WERI-Rb-1 (cell line): Measurements from ENCODE around the gene SKI.

Experiments
- DNase-seq: peaks from one replicate; pipeline ENCODE4 v3.0.0-alpha.2; 2020
- H3K27ac ChIP-seq: fragments of 250-450 bp; sonication (Bioruptor Pico); 2 replicates; pipeline ENCODE4 v1.5.1; 2020; ENCODE audit warnings: mild to moderate bottlenecking, moderate library complexity
- H3K27me3 ChIP-seq: fragments of 250-450 bp; sonication (Bioruptor Pico); 2 replicates; pipeline ENCODE4 v1.5.1; 2021; ENCODE audit warnings: mild to moderate bottlenecking, low read depth, moderate library complexity; ENCODE audit not compliant: insufficient read depth, severe bottlenecking
- H3K36me3 ChIP-seq: fragments of 250-450 bp; sonication (Bioruptor Pico); 2 replicates; pipeline ENCODE4 v1.5.1; 2020; ENCODE audit warnings: mild to moderate bottlenecking, moderate library complexity
- H3K4me3 ChIP-seq: 2 replicates; pipeline ENCODE4 v1.5.1; 2011; ENCODE audit warnings: low read depth, mild to moderate bottlenecking, control low read depth, low read length
- H3K9me3 ChIP-seq: fragments of 250-450 bp; sonication (Bioruptor Pico); 2 replicates; pipeline ENCODE4 v1.5.1; 2021; ENCODE audit warnings: mild to moderate bottlenecking, moderate library complexity; ENCODE audit not compliant: severe bottlenecking
- CTCF ChIP-seq: IDR thresholded peaks from 2 replicates; pipeline ENCODE4 v1.5.1; 2011; ENCODE audit warnings: low read depth, mild to moderate bottlenecking, control low read depth, inconsistent platforms, low read length

Gene SKI

DNA sequence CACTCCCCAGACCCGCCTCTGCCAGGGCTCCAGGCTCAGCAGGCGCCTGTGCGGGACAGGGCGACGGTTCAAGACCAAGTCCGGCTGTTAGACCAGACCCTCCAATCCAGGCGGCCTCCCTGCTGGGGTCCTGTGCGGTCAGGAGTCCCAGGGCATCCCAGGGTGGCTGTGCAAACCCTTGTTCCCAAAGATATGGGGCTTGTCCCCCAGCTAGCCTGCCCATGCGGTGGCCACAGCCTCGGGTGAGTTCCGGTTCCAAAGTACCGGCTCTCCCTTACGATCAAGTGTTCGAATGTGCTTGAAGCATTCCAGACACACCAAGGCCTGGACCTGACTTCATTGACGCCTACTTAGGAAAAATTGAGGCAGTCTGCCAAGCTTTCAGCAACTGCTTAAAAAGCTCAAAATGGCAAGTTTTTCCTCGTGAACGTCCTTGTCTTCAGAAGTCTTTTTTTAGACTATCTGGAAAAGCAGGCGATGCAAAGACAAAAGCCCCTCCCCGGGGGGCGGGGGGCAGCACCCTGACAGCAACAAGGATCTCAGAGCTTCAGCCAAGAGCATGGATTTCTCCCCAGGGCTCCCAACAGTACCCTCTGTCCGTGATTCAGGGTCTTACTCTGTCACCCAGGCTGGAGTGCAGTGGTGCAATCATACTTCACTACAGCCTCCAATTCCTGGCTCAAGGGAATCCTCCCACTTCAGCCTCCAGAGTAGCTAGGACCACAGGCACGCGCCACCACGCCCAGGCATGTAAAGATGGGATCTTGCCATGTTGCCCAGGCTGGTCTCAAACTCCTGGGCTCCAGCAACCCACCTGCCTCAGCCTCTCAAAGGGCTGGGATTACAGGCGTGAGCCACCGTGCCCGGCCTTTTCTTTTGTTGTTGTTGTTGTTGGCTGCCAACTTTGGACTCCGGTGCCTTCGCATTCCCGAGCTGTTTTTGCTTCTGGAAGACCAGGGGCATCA, 35.8 kb upstream of the SKI start:
- Histone ChIP-seq H3K36me3 (peaks cover 23% of the 10 kb centered on the region), H3K27ac (no peak overlapping the region), H3K27me3 (no peaks in the 10 kb centered on the region), H3K4me3 (no peak overlapping the region), H3K9me3 (no peaks in the 10 kb centered on the region)
- TF ChIP-seq CTCF, result no peak
- no peak for DNase-seq

GRCh38 chr1:2193514-2194281, 34.4 kb upstream of the SKI start:
- H3K9me3 ChIP-seq, result no peaks in the 10 kb centered on the region
- peaks cover 23% of the 10 kb centered on the region for H3K36me3 ChIP-seq
- DNase-seq, result no peak
- no peak for TF ChIP-seq CTCF
- no peaks in the 10 kb centered on the region for H3K27me3 ChIP-seq
- H3K27ac ChIP-seq, result peak overlapping the region; percentile 54
- H3K4me3 ChIP-seq, result peak overlapping the region; percentile 22

GRCh38 chr1:2194319-2194897, 33.7 kb upstream of the SKI start, which contains the start of gene FAAP20:
Gene FAAP20, minus strand, starts transcription at chr1:2194772. Its CDS starts 23 bp downstream, at chr1:2194749.
- DNase-seq, result peak; percentile 63
- Histone ChIP-seq H3K36me3 (peaks cover 23% of the 10 kb centered on the region), H3K4me3 (peak within 1 kb of the TSS; percentile 63), H3K9me3 (no peaks in the 10 kb centered on the region), H3K27me3 (no peaks in the 10 kb centered on the region), H3K27ac (peak within 1 kb of the TSS; percentile 82)
- TF ChIP-seq CTCF, result no peak

DNA sequence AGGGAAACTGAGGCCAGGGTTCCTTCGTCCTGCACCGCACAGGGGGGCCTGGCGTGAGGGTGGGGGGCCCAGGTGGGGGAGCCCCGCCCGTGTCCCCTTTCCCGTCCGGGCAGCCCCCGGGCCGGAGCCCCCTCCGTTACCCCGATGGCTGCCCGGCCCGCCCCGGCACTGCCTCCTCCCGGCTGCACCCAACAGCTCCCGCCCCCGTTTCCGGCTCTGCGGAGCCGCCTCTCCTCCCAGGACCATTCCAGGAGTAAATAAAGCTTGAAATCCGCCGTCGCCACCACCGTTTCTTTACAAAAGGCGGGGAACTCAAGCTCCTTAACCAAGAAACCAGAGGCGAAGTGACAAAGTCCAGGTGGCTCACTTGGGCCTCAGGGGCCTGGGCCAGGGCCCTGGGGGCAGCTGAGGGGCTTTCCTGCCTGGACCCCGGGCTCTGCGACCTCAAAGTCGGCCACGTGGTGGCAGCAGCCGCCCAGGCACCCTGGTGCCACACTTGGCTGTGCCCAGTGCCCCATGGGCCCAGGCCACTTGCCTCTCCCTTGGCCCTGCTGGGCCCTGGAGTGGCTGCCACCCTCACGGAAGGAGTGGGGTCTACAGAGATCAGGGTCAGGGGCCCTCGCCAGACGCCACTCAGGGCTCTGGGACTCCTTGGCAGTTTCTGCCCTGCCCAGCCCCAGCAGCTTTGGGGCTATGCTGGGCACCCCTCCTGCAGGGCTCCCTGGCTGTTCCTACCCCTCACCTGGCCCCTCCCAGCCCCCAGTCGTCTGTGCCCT, 33.0 kb upstream of the SKI start:
- H3K27ac ChIP-seq, result peak overlapping the region; percentile 82
- H3K27me3 ChIP-seq, result no peaks in the 10 kb centered on the region
- no peaks in the 10 kb centered on the region for H3K9me3 ChIP-seq
- peak; percentile 93 for TF ChIP-seq CTCF
- DNase-seq, result peak; percentile 89
- peaks cover 23% of the 10 kb centered on the region for H3K36me3 ChIP-seq
- H3K4me3 ChIP-seq, result peak overlapping the region; percentile 63

DNA sequence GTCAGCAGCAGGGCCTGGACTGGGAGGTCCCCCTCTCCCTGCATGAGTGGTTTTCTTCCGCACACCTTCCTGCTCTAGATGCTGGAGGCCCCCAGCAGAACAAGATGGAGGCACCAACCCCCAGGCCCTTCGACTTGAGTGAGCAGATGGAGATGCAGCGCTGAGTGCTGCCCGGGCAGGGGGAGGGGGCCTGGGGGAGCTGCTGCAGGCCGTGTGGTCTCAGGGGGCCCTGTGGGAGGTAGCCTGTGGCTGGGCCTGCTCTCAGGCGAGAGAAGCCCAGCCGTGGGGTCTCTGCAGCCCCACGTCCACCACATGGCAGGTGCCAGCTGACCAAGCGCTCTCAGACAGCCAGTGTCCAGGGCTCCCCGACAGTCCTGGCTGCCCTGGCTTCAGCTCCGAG, 32.3 kb upstream of the SKI start:
- no peak for DNase-seq
- H3K4me3 ChIP-seq, result no peak overlapping the region; the same call in 1 of the 2 replicates
- no peaks in the 10 kb centered on the region for H3K27me3 ChIP-seq
- peaks cover 16% of the 10 kb centered on the region for H3K36me3 ChIP-seq
- TF ChIP-seq CTCF, result no peak
- H3K27ac ChIP-seq, result peak overlapping the region; percentile 82
- no peaks in the 10 kb centered on the region for H3K9me3 ChIP-seq
